GM18951 (cell line): ENCODE results near the gene EEPD1.

Source experiments
- POLR2A ChIP-seq: IDR thresholded peaks from 4 replicates; pipeline ENCODE4 v1.6.1; 2011; ENCODE audit warnings: mild to moderate bottlenecking; ENCODE audit not compliant: insufficient read length, insufficient read depth; ENCODE audit errors: extremely low read depth
- in situ Hi-C: fragments of 300-500 bp; cut with MboI; formaldehyde crosslinking; loops from one replicate; pipeline ENCODE4 v1.12.0; 2022; ENCODE audit warnings: low sequenced_read_pairs, mixed read lengths, inconsistent platforms; ENCODE audit not compliant: unreplicated experiment

Gene EEPD1

DNA sequence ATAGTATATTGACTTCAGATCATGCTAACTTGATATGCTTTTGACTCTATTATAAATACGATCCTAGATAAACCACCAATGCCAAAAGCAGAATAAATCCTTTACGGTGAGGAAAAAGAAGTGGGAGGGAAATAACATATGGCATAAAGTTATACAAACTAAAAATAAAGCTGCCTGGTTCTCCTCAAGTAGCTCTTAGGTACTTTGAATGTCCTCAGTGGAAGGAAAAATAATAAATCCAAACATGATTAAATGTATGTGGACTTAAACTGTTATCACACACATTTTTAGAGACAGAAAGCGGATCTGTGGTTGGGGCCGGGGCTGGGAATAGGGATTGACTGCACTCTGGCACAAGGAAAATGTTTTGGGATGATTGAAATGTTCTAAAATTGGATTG lies 23.6 kb downstream of the EEPD1 start:
- in situ Hi-C loops: no loop called here
- no peak for TF ChIP-seq POLR2A

- in situ Hi-C loops: no loop called here
- no peak for TF ChIP-seq POLR2A
Measured at GRCh38 chr7:36180121-36180520, 27.1 kb downstream of the EEPD1 start.

DNA sequence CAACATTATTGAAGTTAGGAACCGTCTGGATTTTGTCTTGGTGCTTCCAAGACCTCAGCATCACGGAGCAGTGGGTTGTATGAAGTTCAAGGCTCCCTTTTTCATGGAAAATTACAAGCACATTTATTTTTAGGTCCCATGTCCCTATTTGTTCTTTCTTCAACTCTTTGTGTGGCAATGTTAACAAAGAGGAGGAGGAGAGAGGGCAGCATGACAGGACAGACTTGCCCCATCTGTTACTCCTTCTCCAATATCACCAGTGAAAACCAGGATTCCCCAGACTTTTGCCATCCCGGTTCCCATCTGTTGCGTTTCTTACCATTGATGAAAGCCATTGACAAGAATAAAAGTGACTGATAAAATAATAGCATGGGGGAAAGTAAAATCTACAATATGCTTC lies 28.6 kb downstream of the EEPD1 start:
- in situ Hi-C loops: no loop called here
- no peak for TF ChIP-seq POLR2A

DNA sequence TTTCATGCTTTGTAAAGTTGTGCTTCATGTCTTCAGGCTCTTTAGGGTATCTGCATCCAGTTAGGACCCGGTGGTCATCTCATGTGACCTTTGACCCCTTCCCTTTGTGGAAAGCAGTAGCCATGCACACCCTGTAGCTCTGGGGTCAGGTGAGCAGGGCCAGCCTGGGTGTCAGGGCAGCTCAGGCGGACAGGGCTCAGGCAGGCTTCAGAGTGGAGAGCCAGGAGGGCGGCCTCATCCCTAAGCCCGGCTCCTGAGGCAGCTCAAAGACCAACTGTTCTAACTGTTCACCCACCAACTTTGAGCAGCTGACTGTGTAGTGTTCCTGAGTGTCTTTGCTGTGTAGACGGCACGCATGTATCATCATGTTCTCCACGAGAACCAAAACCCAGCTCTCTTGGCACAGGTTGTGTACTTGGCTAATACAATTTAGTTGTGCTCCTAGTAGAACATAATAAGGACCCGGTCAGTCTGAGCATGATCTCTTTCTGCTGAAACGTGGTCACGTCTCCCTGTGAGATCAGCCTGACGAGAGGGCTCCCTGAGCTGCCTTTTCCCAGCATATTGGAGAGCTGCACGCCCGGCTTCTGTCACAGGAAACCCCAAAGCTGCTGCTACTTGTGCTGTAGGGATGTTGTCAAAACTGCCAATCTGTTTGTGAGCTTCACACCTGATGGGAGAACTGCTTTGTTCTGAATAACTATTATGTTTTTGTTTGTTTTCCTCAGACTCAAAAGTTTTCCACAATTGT lies 30.0 kb downstream of the EEPD1 start:
- no peak for TF ChIP-seq POLR2A
- in situ Hi-C loops: no loop called here

DNA sequence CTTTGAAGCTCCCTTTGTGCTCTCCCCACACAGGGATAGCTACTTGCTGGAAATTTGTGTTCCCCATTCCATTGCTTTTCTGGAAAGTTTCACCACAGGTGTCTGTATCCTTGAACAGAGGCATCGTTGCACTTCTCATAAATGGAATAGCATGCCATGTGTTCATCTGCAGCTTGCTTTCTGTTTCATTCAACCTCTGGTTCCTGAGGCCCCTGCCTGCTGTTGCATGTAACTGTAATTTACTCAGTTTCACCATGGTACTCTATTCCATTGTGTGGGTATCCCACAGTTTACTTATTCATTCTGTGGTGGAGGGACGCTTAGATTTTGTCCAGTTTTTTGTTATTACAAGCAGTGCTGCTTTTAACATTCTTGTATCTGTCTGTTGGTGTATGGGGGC lies 32.0 kb downstream of the EEPD1 start:
- in situ Hi-C loops: no loop called here
- TF ChIP-seq POLR2A: no peak

DNA sequence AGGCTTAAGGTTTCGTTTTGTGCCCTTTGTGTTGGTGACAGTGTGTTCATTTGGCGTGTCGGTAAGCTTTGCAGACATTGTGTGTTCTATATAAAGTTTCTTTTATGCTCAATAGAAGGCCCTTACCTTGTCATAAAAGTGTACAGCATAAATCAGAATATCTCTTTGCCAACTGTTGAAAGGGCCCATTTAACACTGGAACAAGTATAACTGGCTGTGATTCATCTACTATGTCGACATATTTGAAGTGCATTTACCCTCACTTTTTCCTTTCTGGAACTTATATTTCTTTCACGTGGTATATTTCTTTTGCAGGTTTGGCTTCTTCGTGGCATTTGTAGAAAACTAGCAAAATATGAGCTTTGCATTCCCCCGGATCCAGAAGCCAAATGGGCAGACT lies 32.7 kb downstream of the EEPD1 start:
- in situ Hi-C loops: no loop called here
- TF ChIP-seq POLR2A: no peak

- in situ Hi-C loops: no loop called here
- TF ChIP-seq POLR2A: no peak
Measured at GRCh38 chr7:36186359-36187121, 33.5 kb downstream of the EEPD1 start.

DNA sequence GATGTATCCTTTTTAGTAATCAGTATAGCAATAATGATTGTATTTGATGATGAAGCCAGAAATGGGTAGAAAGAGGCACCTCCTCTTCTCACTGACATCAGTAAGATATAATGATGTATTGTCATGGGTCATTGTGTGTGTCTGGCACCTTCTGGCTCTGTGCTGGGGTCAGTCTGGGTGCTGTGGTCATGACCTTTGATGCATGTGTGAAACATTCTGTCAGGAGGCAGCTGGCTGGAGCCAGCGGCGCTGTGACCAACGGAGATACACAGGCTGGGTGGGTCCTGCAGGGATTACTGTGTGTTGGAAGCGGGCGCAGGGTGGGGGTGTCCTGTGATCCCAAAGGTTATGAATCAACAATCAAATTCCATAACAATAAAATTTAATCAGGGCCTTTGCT lies 35.2 kb downstream of the EEPD1 start:
- no peak for TF ChIP-seq POLR2A
- in situ Hi-C loops: no loop called here

GRCh38 chr7:36188906-36189305 lies 35.9 kb downstream of the EEPD1 start:
- TF ChIP-seq POLR2A: no peak
- in situ Hi-C loops: no loop called here

DNA sequence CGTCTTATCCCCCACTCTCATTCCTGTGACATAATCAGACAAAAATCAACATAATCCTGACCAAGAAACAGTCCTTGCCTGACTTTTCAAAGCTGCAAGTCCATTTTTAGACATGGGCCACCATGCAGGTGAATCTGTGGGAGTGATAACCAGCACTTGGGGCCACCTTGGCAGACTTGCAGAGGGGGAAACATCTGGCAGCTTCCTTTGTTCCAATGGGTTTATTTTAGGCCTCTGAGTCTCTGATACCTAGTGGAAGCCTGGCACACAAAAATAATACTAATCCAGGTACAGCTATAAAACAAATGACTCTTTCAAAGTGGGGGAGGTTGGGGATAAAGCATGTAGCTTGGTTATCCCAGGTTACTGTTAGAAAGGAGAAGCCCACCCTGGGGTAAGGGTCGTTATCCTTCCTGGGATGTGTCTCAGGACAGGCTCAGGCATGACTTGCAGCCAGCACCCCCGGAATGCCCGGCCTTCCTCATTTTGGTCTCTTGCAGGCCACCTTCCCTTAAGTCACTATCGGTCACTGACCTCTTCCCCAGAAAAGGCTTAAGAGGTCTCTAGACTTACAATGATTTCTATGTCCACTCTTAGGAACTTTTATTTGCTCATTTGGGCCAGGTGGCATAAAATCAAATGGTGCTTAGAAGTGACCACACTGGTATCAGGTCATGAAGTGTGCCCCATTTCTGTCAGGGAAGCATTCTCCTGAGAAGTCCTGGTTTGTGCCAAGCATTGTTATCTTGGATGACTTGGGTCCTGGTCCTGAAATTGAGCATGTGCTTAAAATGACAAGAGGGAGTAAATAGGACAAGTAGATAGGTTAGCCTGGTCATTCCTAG lies 37.6 kb downstream of the EEPD1 start:
- no peak for TF ChIP-seq POLR2A
- in situ Hi-C loops: no loop called here

- no peak for TF ChIP-seq POLR2A
- in situ Hi-C loops: no loop called here
Measured at GRCh38 chr7:36191292-36191920, 38.4 kb downstream of the EEPD1 start.

DNA sequence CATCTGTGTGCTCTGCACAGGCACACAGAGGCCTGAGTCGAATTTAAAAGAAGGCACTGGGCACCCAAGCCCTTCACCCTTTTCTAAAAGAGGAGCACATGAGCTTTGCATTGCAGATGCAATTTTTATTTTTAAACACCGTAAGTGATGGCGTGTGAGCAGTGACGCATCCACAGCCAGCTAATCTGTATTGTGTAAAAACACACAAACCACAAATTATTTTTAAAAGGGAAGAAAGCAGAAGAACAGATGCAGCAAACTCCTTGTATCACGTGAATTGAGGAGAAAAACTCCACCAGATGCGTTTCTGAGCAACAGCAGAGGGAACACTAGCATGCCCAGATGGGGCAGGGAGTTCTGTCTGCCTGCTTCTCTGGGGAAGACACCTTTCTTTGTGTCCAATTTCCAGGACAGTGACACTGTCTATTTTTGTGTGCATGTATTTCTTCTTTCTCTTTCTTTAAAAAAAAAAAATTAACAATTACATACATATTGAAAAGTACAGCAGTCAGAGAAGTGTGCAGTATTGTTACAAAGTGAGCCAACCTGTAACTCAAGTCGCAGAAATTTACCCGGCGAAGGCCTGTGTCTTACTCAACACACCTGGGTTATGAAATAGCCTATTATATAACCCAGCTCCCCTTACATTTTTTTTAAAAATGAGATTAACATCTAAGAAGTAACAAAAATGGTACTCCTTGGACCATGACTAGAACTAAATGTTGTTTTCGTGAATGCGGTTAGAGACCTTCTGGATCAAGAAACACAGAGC lies 39.2 kb downstream of the EEPD1 start:
- no peak for TF ChIP-seq POLR2A
- in situ Hi-C loops: no loop called here

GRCh38 chr7:36192877-36193276 lies 39.8 kb downstream of the EEPD1 start:
- in situ Hi-C loops: no loop called here
- no peak for TF ChIP-seq POLR2A

DNA sequence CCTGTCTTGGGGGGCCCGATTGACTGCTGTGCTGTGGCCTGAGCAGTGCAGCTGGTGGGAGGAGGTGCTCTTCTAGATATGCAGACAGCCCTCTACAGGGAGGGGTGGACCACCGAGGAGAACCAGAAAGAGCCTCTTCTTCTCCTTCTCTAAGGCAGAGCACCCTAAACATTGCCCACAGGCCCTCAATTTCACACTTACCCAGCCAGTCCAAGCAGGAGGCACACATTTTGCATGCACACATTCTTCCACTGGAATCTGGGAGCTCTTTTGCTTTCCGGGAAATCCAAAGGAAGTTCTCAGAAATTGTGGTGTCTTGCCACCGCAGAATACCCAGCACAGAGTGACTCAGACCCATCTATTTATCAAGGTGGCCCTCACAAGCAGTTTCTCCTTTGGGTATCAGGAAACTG lies 45.8 kb downstream of the EEPD1 start:
- TF ChIP-seq POLR2A: no peak
- in situ Hi-C loops: no loop called here
